ENCODE data around the gene TEX26. TPM values are rescaled to one million over a fixed set of nuclear protein-coding genes. Genes with fewer than 3 reads are reported as not detected.

Gene TEX26
- under 1 TPM in 1 of 4 donors, not detected in 3; 0.27 TPM for total RNA-seq

GRCh38 chr13:30932481-30933353 lies at the start of gene TEX26:
Gene TEX26 (plus strand): TSS chr13:30932656. CDS start chr13:30932716, 60 bp downstream.
- Histone ChIP-seq H3K27ac (no peak within 1 kb of the TSS), H3K9me3 (no peaks in the 10 kb centered on the region), H3K4me3 (replicated peaks in 1 of 3) (no peak within 1 kb of the TSS), H3K27me3 (no peaks in the 10 kb centered on the region), H3K4me1 (no peaks in the 10 kb centered on the region), H3K36me3 (no peaks in the 10 kb centered on the region)
- intact Hi-C loops (cut with DNase I) = no loop called here
- no peak for TF ChIP-seq POLR2A (IDR thresholded peaks at IDR 0.05)
- no peak for TF ChIP-seq CTCF (IDR thresholded peaks at IDR 0.05)
- no peak for DNase-seq
- 28 to 39% methylated on average over 25 to 32 of the region's 32 CpGs for WGBS, 2 donors

DNA sequence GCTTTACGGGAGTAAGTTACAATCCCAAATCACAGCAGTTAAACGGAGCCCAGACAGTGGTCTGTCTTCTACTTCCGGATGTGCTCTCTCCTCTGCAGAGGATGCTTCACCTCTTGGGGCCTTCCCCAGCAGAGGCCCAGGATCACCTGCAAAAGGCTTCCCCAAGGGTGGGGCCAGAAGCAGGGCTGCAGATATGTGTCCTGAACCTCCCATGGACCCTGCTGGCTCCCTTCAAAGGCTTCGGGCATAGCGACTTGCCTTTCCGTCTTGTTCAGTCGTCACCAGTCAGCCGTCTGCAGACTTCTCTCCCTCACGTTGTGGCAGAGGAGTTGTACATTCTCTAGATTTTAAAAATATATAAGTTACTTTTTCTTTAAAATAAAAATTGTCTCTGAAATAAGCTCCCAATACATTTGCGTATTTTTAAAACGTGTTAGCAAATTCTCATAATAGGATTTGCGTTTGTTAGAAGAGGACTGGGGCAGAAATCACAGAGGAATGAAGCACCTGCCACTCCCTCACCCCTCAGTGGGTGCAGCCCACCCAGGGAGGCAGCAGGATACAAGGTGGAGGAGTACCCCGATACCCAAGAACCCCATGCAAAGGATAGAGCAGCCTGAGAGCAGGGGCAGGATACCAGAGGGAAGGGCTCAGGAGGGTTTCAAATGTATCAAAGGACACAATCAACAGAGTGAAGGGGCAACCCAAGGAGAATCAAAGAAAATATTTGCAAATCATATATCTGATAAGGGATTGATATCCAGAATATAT lies 49.3 kb upstream of the TEX26 start:
- no peak overlapping the region for H3K27ac ChIP-seq
- no peak for DNase-seq
- intact Hi-C loops (cut with DNase I) = no loop called here
- WGBS, 2 donors = 81 to 83% methylated on average over 13 of the region's 13 CpGs
- no peaks in the 10 kb centered on the region for H3K36me3 ChIP-seq
- TF ChIP-seq CTCF (IDR thresholded peaks at IDR 0.05) = no peak
- no peak for TF ChIP-seq POLR2A (IDR thresholded peaks at IDR 0.05)
- H3K9me3 ChIP-seq = no peaks in the 10 kb centered on the region
- no peak overlapping the region for H3K4me3 ChIP-seq (replicated peaks in 1 of 3)
- H3K4me1 ChIP-seq = no peaks in the 10 kb centered on the region
- no peaks in the 10 kb centered on the region for H3K27me3 ChIP-seq

- Histone ChIP-seq H3K4me3 (replicated peaks in 1 of 3) (no peak overlapping the region), H3K36me3 (no peaks in the 10 kb centered on the region), H3K27me3 (no peaks in the 10 kb centered on the region), H3K27ac (no peak overlapping the region), H3K9me3 (no peaks in the 10 kb centered on the region), H3K4me1 (no peaks in the 10 kb centered on the region)
- TF ChIP-seq CTCF (IDR thresholded peaks at IDR 0.05) (no peak), POLR2A (IDR thresholded peaks at IDR 0.05) (no peak)
- 90 to 93% methylated on average over 5 of the region's 5 CpGs for WGBS, 2 donors
- intact Hi-C loops (cut with DNase I) = no loop called here
- DNase-seq = no peak
Measured at GRCh38 chr13:30884543-30884942, 47.9 kb upstream of the TEX26 start.

DNA sequence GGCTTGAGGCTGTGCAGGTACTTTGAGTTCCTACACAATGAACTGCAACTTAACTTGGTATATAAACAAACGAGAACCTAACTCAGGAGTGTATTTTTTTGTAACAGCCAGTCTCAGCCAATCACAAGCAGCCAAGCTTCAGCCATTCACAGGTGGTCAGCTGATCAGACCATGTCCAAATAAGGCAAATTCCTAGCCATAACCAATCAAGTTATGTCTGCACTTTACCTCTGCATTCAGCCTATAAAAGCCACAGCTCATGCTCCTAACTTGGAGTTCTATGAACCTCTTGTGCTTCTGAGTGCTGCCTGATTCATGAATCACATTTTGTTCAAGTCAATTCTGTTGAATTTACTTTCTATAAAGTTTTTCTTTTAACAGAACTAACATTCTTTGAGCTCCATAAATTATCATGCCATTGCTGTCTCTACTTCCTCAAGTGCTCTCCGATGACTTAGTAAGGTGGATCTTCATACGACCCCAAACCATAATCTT lies 43.2 kb upstream of the TEX26 start:
- no peak overlapping the region for H3K27ac ChIP-seq
- no peak for DNase-seq
- no peaks in the 10 kb centered on the region for H3K27me3 ChIP-seq
- H3K9me3 ChIP-seq = no peaks in the 10 kb centered on the region
- no peaks in the 10 kb centered on the region for H3K36me3 ChIP-seq
- no peak overlapping the region for H3K4me3 ChIP-seq (replicated peaks in 1 of 3)
- WGBS, 2 donors = 95 to 96% methylated on average over 3 of the region's 3 CpGs
- no peaks in the 10 kb centered on the region for H3K4me1 ChIP-seq
- intact Hi-C loops (cut with DNase I) = no loop called here
- TF ChIP-seq POLR2A (IDR thresholded peaks at IDR 0.05) = no peak
- TF ChIP-seq CTCF (IDR thresholded peaks at IDR 0.05) = no peak
